Gastrocnemius medialis (tissue), 4 donors: ENCODE results near the gene SFT2D2. TPM values are rescaled to one million over a fixed set of nuclear protein-coding genes. Genes with fewer than 3 reads are reported as not detected.

ENCODE experiments used
- ATAC-seq, 2 donors: fragments of 150-250 bp; one replicate each; pipeline ENCODE4 v1.9.1; 2016
- DNase-seq, 2 donors: peaks; one replicate each; pipeline ENCODE4 v3.0.0-alpha.2; 2019
- H3K27ac ChIP-seq, 4 donors: fragments of 200-600 bp; sonication (generic); 1 replicate in 1 of 4; 2 replicates in 3 of 4; pipeline ENCODE4 v1.5.1; 2016 to 2018; ENCODE audit warnings: mild to moderate bottlenecking in 2 of 4, moderate library complexity in 1 of 4
- H3K27me3 ChIP-seq, 3 donors: fragments of 200-600 bp; sonication (generic) in 2 of 3; 1 replicate in 1 of 3; 2 replicates in 2 of 3; pipeline versions ENCODE4 v1.5.1 to v1.6.0; 2016 to 2019; ENCODE audit warnings: mild to moderate bottlenecking in 1 of 3, moderate library complexity in 1 of 3
- H3K36me3 ChIP-seq, 2 donors: fragments of 200-600 bp; sonication (generic) in 1 of 2; one replicate each; pipeline ENCODE4 v1.5.1; 2017 to 2018
- H3K4me1 ChIP-seq, 2 donors: fragments of 200-600 bp; sonication (generic) in 1 of 2; one replicate each; pipeline ENCODE4 v1.5.1; 2016 to 2017; ENCODE audit warnings: mild to moderate bottlenecking in 2 of 2
- H3K4me3 ChIP-seq, 4 donors: fragments of 200-600 bp; sonication (generic) in 3 of 4; 1 replicate in 1 of 4; 2 replicates in 3 of 4; pipeline ENCODE4 v1.5.1; 2016 to 2019; ENCODE audit warnings: mild to moderate bottlenecking in 2 of 4
- H3K9me3 ChIP-seq, 3 donors: fragments of 200-600 bp; sonication (generic) in 2 of 3; 1 replicate in 1 of 3; 2 replicates in 2 of 3; pipeline ENCODE4 v1.5.1; 2016 to 2019
- POLR2A ChIP-seq, 2 donors: fragments of 450-650 bp; IDR thresholded peaks; one replicate each; pipeline ENCODE4 v1.6.1; 2017; ENCODE audit warnings: antibody characterized with exemption in 2 of 2, mild to moderate bottlenecking in 2 of 2, moderate library complexity in 2 of 2
- in situ Hi-C, 4 donors: fragments of 200-750 bp; cut with MboI; loops; one replicate each; pipeline versions ENCODE4 v1.15.0 to v1.8.0; 2017; ENCODE audit warnings: low sequenced_read_pairs in 4 of 4
- intact Hi-C: fragments of 100-400 bp; cut with DNase I; formaldehyde crosslinking; loops from one replicate; pipeline ENCODE4 v1.15.1; 2023; ENCODE audit warnings: low total_unique reads
- total RNA-seq, 4 donors: library from RNA; depleted of rRNA; stranded (reverse); fragments of >200 nt; gene quantifications; one replicate each; pipeline versions ENCODE4 v1.1.0 to v1.2.3, GENCODE V29; 2016
- TF ChIP-seq, protein P1 (sequence below), 5 experiments: fragments of 450-650 bp in 3 of 5; fragments of 200-600 bp in 2 of 5; sonication (generic) in 2 of 5; IDR thresholded peaks in 4 of 5; conservative IDR thresholded peaks in 1 of 5; 1 replicate in 4 of 5; 2 replicates in 1 of 5; pipeline ENCODE4 v1.5.1; 2016 to 2019; ENCODE audit warnings: antibody characterized with exemption in 5 of 5, mild to moderate bottlenecking in 3 of 5, moderate library complexity in 3 of 5

The SFT2D2 gene
- total RNA-seq, 4 donors from 2014 or later: 10.2 to 15.8 (median 11.7) TPM

- intact Hi-C loops: no loop called here
- Histone ChIP-seq H3K27ac (no peak overlapping the region), H3K4me1 (no peaks in the 10 kb centered on the region), H3K4me3 (no peak overlapping the region), H3K27me3 (no peaks in the 10 kb centered on the region), H3K9me3 (peaks cover 0 to 4% (median 0%) of the 10 kb centered on the region in 3 donors), H3K36me3 (no peaks in the 10 kb centered on the region)
- ATAC-seq (no peak), DNase-seq (no peak)
- TF ChIP-seq POLR2A (IDR thresholded peaks at IDR 0.05): no peak
- TF ChIP-seq, protein P1, sequence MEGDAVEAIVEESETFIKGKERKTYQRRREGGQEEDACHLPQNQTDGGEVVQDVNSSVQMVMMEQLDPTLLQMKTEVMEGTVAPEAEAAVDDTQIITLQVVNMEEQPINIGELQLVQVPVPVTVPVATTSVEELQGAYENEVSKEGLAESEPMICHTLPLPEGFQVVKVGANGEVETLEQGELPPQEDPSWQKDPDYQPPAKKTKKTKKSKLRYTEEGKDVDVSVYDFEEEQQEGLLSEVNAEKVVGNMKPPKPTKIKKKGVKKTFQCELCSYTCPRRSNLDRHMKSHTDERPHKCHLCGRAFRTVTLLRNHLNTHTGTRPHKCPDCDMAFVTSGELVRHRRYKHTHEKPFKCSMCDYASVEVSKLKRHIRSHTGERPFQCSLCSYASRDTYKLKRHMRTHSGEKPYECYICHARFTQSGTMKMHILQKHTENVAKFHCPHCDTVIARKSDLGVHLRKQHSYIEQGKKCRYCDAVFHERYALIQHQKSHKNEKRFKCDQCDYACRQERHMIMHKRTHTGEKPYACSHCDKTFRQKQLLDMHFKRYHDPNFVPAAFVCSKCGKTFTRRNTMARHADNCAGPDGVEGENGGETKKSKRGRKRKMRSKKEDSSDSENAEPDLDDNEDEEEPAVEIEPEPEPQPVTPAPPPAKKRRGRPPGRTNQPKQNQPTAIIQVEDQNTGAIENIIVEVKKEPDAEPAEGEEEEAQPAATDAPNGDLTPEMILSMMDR (IDR thresholded peaks at IDR 0.05 in 4 of 5, conservative IDR thresholded peaks at IDR 0.05 in 1 of 5): no peak
- in situ Hi-C loops: no loop called here
Observed at GRCh38 chr1:168273575-168273974, 47.8 kb downstream of the SFT2D2 start.

- no peak overlapping the region for H3K4me3 ChIP-seq
- no peak for DNase-seq
- in situ Hi-C loops: no loop called here
- no peaks in the 10 kb centered on the region for H3K36me3 ChIP-seq
- no peaks in the 10 kb centered on the region for H3K27me3 ChIP-seq
- H3K4me1 ChIP-seq: no peaks in the 10 kb centered on the region
- intact Hi-C loops: no loop called here
- ATAC-seq: no peak
- H3K9me3 ChIP-seq: peaks cover 0 to 4% (median 0%) of the 10 kb centered on the region in 3 donors
- TF ChIP-seq, protein P1 (IDR thresholded peaks at IDR 0.05 in 4 of 5, conservative IDR thresholded peaks at IDR 0.05 in 1 of 5): no peak
- TF ChIP-seq POLR2A (IDR thresholded peaks at IDR 0.05): no peak
- H3K27ac ChIP-seq: no peak overlapping the region
Observed at GRCh38 chr1:168279253-168279652, 53.4 kb downstream of the SFT2D2 start.

DNA sequence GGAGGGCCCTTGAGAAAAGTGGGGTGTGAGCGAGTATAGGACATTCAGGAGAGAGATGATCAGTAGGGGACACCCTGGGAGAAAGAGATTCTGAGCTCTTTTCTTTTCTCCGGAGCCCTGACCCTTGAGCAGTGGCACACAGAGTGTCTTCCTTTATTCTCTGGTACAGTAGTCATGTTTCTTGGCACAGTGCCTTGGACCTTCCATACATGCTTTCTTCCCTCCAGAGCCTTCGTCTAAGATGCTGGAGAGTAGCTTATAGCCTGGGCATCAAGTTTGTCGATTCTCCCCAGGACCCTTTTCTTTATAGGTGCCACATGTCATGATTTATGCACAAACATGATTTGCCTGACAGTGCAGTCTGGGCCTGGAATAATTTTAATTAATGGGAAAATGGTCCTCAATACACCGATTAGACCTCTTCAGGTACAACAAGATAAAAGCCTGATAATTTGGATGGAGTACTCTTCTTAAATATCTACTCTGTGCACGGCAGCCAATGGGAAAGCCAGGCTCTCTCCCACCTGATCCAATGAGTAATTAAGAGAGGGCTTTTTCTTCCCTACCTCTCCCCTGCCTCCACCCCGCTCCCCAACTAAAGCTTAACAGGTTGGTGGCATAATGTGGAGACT lies 54.6 kb downstream of the SFT2D2 start, which contains the start of gene TBX19:
TSS of gene TBX19 (plus strand) at position 582 of the 632 bp plus-strand sequence. CDS start 214 bp downstream, outside the sequence.
- Histone ChIP-seq H3K9me3 (peaks cover 0 to 4% (median 0%) of the 10 kb centered on the region in 3 donors), H3K27ac (no peak within 1 kb of the TSS), H3K36me3 (no peaks in the 10 kb centered on the region), H3K4me1 (no peaks in the 10 kb centered on the region), H3K27me3 (no peaks in the 10 kb centered on the region), H3K4me3 (no peak within 1 kb of the TSS)
- intact Hi-C loops (no loop called here), in situ Hi-C loops (no loop called here)
- TF ChIP-seq, protein P1 (IDR thresholded peaks at IDR 0.05 in 4 of 5, conservative IDR thresholded peaks at IDR 0.05 in 1 of 5): no peak
- TF ChIP-seq POLR2A (IDR thresholded peaks at IDR 0.05): no peak
- no peak for ATAC-seq
- DNase-seq: no peak

GRCh38 chr1:168281603-168282325 lies 56.0 kb downstream of the SFT2D2 start:
- no peaks in the 10 kb centered on the region for H3K36me3 ChIP-seq
- H3K4me3 ChIP-seq: no peak overlapping the region
- H3K27me3 ChIP-seq: no peaks in the 10 kb centered on the region
- in situ Hi-C loops: no loop called here
- no peaks in the 10 kb centered on the region for H3K4me1 ChIP-seq
- H3K27ac ChIP-seq: no peak overlapping the region
- intact Hi-C loops: no loop called here
- peaks cover 0 to 3% (median 0%) of the 10 kb centered on the region in 3 donors for H3K9me3 ChIP-seq
- ATAC-seq (no peak), DNase-seq (no peak)
- TF ChIP-seq, protein P1 (IDR thresholded peaks at IDR 0.05 in 4 of 5, conservative IDR thresholded peaks at IDR 0.05 in 1 of 5): no peak
- no peak for TF ChIP-seq POLR2A (IDR thresholded peaks at IDR 0.05)
